Heart right ventricle (tissue), 16 donors: ENCODE measurements around the gene TMEFF1. TPM values are rescaled to one million over a fixed set of nuclear protein-coding genes. Genes with fewer than 3 reads are reported as not detected.

ENCODE experiments used
- ATAC-seq, 8 donors: fragments of 200-7000 bp; cut with Tn5 transposase; one replicate each; pipeline ENCODE4 v1.9.1; 2020; ENCODE audit warnings: mild to moderate bottlenecking in 8 of 8, moderate library complexity in 8 of 8, moderate number of reproducible peaks in 1 of 8
- DNase-seq, 2 donors: peaks; one replicate each; pipeline ENCODE4 v3.0.0-alpha.2; 2020
- H3K27ac ChIP-seq, 10 donors: fragments of 200-600 bp; sonication (generic) in 2 of 10; one replicate each; pipeline versions ENCODE4 v1.5.0 to v1.8.0; 2020 to 2022; ENCODE audit warnings: mild to moderate bottlenecking in 3 of 10
- H3K27me3 ChIP-seq, 7 donors: fragments of 200-600 bp; one replicate each; pipeline ENCODE4 v1.8.0; 2021 to 2022; ENCODE audit warnings: mild to moderate bottlenecking in 2 of 7
- H3K36me3 ChIP-seq, 9 donors: fragments of 200-600 bp; sonication (generic) in 1 of 9; one replicate each; pipeline versions ENCODE4 v1.5.0 to v1.8.0; 2020 to 2022; ENCODE audit warnings: mild to moderate bottlenecking in 2 of 9
- H3K4me1 ChIP-seq, 9 donors: fragments of 200-600 bp; sonication (generic) in 1 of 9; one replicate each; pipeline versions ENCODE4 v1.5.0 to v1.8.0; 2020 to 2022; ENCODE audit warnings: mild to moderate bottlenecking in 4 of 9
- H3K4me3 ChIP-seq, 10 donors: fragments of 200-600 bp; sonication (generic) in 2 of 10; one replicate each; pipeline versions ENCODE4 v1.5.0 to v1.8.0; 2020 to 2022; ENCODE audit warnings: mild to moderate bottlenecking in 7 of 10, moderate library complexity in 2 of 10
- H3K9me3 ChIP-seq, 11 donors: fragments of 200-600 bp in 10 of 11; sonication (generic) in 2 of 11; one replicate each; pipeline versions ENCODE4 v1.5.0 to v1.8.0; 2013 to 2022; ENCODE audit warnings: mild to moderate bottlenecking in 2 of 11, control low read depth in 1 of 11, moderate library complexity in 1 of 11
- CTCF ChIP-seq, 9 donors: fragments of 200-600 bp; sonication (generic) in 2 of 9; IDR thresholded peaks; one replicate each; pipeline versions ENCODE4 v1.5.0 to v1.8.0; 2021 to 2022; ENCODE audit warnings: antibody characterized with exemption in 9 of 9, mild to moderate bottlenecking in 5 of 9, moderate library complexity in 1 of 9
- WGBS, 2 donors: extraction: QIAGEN DNeasy Blood & Tissue Kit; methylation state at CpG; one replicate each; pipeline ENCODE4 v1.1.7; 2013; ENCODE audit warnings: inconsistent platforms in 1 of 2; 5-methylcytosine and 5-hydroxymethylcytosine counted together
- intact Hi-C, 10 donors: fragments of 100-400 bp; cut with DNase I; formaldehyde crosslinking; loops; one replicate each; pipeline versions ENCODE4 v1.11.1 to v1.14.2; 2022
- polyA plus RNA-seq, 2 donors: library from polyadenylated mRNA; stranded (reverse); fragments of 200-250 nt; gene quantifications; one replicate each; pipeline ENCODE4 v1.2.3, GENCODE V29; 2013
- total RNA-seq, 10 donors: library from RNA; stranded (reverse); fragmentation: NEBNext Ultra II Directional in 3 of 10; extraction: Animal tissue kit (Norgen Biotek cat#: 25700) in 3 of 10; gene quantifications; one replicate each; pipeline versions ENCODE4 v1.2.1 to v1.2.4, GENCODE V29; 2021 to 2023
- donor health status: Arrhythmogenic right ventricular cardiomyopathy.
- donor health status: ischemic (EF 13 %, LVEDD 7.1; RV severe dilation, severe dysfunction).
- donor health status: healthy with polysubstance abuse.
- donor health status: DM: no; HTN: yes; CAD: no.
- donor health status: DM: no; HTN: no; CAD: no.
- donor health status: ischemic (EF 25% LVEDD 6.9; RV normal size, moderate dysfunction).
- donor health status: ischemic (EF 25% LVEDD 5.7; RV mildly dilated, moderate dysfunction).
- donor health status: healthy.
- donor health status: DM: yes; HTN: yes; CAD: no.
- donor health status: Ischemic cardiomyopathy.
- donor health status: ischemic (EF 35%, LVEDD 5.7; RV mildly dilated, moderate dysfunction).
- donor health status: nonischemic (EF 11% LVEDD 7.7; RV severe dilation, severe dysfunction).
- donor health status: DM: yes; HTN: yes; CAD: no.
- donor health status: PGD.
- donor health status: ischemic (EF 29% LVEDD 5.4; RV normal size, mild dysfunction).
- donor health status: nonischemic (EF 23%, LVEDD 6.1; RV moderate dilation, normal function).

Gene TMEFF1
- total and polyA plus RNA-seq, 12 donors = 0.03 to 0.60 (median 0.18) TPM; not detected in 7

- ATAC-seq (no peak), DNase-seq (no peak)
- intact Hi-C loops = no loop called here
- H3K27ac ChIP-seq = no peak overlapping the region
- no peaks in the 10 kb centered on the region for H3K36me3 ChIP-seq
- H3K9me3 ChIP-seq = peaks cover 0 to 5% (median 0%) of the 10 kb centered on the region in 11 donors
- H3K27me3 ChIP-seq = no peaks in the 10 kb centered on the region
- 90 to 91% methylated on average over 3 of the region's 3 CpGs for WGBS, 2 donors
- H3K4me1 ChIP-seq = no peaks in the 10 kb centered on the region
- no peak for TF ChIP-seq CTCF (IDR thresholded peaks at IDR 0.05)
- H3K4me3 ChIP-seq = no peak overlapping the region
Measured at GRCh38 chr9:100573655-100574260, 100.8 kb downstream of the TMEFF1 start.

- intact Hi-C loops = no loop called here
- Histone ChIP-seq H3K4me3 (no peak overlapping the region), H3K4me1 (no peaks in the 10 kb centered on the region), H3K36me3 (no peaks in the 10 kb centered on the region), H3K27me3 (no peaks in the 10 kb centered on the region), H3K9me3 (peaks cover 0 to 2% (median 0%) of the 10 kb centered on the region in 11 donors), H3K27ac (no peak overlapping the region)
- WGBS, 2 donors = 85 to 88% methylated on average over 4 of the region's 4 CpGs
- DNase-seq = no peak
- no peak for TF ChIP-seq CTCF (IDR thresholded peaks at IDR 0.05)
- no peak for ATAC-seq
Measured at GRCh38 chr9:100575006-100575405, 102.1 kb downstream of the TMEFF1 start.

- H3K27ac ChIP-seq = no peak overlapping the region
- ATAC-seq = no peak
- H3K4me3 ChIP-seq = no peak overlapping the region
- no peaks in the 10 kb centered on the region for H3K27me3 ChIP-seq
- no peaks in the 10 kb centered on the region for H3K4me1 ChIP-seq
- no peak for TF ChIP-seq CTCF (IDR thresholded peaks at IDR 0.05)
- H3K9me3 ChIP-seq = no peaks in the 10 kb centered on the region
- intact Hi-C loops = no loop called here
- 62 to 71% methylated on average over 2 of the region's 2 CpGs for WGBS, 2 donors
- no peak for DNase-seq
- no peaks in the 10 kb centered on the region for H3K36me3 ChIP-seq
Measured at GRCh38 chr9:100575765-100576386, 102.9 kb downstream of the TMEFF1 start.

- intact Hi-C loops = no loop called here
- peak in 1 of 2 donors; percentile 38 for DNase-seq
- Histone ChIP-seq H3K9me3 (no peaks in the 10 kb centered on the region), H3K4me3 (peak within 1 kb of the TSS in 9 of 10 donors; percentile 23 to 57 (median 49)), H3K27ac (peak within 1 kb of the TSS; percentile 7 to 77 (median 66)), H3K4me1 (peaks cover 0 to 11% (median 0%) of the 10 kb centered on the region in 9 donors), H3K27me3 (no peaks in the 10 kb centered on the region), H3K36me3 (no peaks in the 10 kb centered on the region)
- ATAC-seq = peak; percentile 65 to 95 (median 88)
- TF ChIP-seq CTCF (IDR thresholded peaks at IDR 0.05) = no peak
- WGBS, 2 donors = 45 to 57% methylated on average over 10 of the region's 10 CpGs
Measured at GRCh38 chr9:100577776-100578448, 105.0 kb downstream of the TMEFF1 start, which contains the start of gene CAVIN4. Gene CAVIN4 (plus strand): TSS chr9:100578079. CDS start chr9:100578144, 65 bp downstream.
